NCI-H128 (cell line): ENCODE measurements around the gene ITIH3.

Source experiments
- DNase-seq: peaks from one replicate; lab custom pipeline; 2025; ENCODE audit not compliant: unreplicated experiment; lab: John Stamatoyannopoulos, UW

The ITIH3 gene

DNA sequence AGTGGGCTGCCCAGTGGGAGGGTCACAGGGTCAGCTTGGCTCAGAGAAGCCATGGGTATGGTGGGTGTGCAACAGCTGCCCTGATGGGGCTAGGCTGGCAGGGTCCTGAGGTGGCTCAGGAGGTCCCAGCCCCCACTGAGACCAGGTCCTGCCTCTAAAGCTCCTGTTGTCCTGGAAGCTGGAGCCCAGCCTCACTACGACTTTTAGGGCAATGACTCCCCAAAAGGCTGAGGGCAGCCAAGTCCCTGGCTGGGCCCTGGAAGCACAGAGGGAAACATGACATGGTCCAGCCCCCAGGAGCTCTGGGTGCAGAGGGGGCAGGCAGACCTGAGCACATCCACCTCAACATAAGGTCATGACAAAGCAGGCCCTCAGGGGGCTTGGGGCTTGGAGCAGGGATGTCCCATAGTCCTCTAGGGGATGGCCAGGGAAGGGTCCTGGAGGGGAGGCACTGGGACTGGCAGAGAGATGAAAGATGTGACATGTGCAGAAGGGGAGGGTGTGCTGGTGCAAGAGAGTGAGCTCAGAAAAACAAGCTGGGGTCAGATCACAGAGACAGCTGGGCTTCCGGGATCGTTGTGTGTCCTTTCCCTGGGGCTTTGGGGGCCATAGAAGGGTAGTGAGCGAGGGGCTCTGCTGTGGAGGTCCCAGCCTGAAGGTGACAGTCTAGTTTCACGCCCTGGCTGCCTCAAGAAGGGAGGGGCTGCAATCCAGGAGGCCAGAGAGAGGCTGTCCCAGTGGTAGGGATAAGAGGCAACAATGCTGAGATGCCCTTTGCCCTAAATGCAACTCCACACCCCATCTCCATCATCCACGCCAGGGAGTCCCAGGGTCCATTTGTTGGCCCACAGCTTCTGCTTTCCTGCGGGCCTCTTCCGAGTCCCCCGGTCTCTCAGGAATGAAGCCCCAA lies 639 bp upstream of the ITIH3 start:
- no peak for DNase-seq

DNA sequence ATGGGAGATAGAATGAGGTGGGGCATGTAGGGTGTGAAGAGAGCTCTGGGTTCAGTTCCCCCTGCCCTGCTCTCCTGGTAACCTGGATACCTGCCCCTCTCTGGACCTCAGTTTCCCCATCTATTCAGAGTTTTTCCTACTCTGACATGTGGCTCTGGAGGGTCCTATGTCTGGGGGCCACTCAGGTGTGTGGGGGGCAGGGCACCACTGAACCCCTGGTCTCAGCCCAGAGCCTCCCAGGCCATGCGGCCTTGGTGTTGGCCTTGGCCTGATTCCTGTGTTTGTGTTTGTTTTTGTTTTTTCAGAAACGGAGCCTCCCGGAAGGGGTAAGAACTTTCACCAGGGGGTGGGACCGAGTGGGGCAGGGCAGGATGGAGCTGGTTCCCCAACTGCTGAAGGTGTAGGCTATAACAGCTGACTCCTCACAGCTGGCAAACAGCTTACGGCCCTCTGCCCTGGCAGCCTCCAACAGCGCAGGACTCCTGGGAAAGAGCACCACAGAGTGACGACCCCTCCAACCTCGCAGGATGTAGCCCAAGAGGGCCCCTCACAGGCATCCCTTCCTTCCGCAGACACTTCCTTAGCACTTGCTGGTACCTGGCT lies 803 bp downstream of the ITIH3 start:
- DNase-seq: no peak

DNA sequence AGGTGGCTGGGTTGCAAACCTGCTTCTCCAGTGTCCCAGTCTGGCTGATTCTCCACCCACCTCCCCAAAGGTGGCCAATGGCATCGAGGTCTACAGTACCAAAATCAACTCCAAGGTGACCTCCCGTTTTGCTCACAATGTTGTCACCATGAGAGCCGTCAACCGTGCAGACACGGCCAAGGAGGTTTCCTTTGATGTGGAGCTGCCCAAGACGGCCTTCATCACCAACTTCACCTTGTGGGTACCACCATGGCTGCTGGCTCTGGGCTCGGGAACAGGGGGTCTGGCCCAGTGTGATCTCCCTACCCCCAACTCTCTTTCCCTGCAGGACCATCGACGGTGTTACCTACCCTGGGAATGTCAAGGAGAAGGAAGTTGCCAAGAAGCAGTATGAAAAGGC lies 1.8 kb downstream of the ITIH3 start:
- no peak for DNase-seq

DNA sequence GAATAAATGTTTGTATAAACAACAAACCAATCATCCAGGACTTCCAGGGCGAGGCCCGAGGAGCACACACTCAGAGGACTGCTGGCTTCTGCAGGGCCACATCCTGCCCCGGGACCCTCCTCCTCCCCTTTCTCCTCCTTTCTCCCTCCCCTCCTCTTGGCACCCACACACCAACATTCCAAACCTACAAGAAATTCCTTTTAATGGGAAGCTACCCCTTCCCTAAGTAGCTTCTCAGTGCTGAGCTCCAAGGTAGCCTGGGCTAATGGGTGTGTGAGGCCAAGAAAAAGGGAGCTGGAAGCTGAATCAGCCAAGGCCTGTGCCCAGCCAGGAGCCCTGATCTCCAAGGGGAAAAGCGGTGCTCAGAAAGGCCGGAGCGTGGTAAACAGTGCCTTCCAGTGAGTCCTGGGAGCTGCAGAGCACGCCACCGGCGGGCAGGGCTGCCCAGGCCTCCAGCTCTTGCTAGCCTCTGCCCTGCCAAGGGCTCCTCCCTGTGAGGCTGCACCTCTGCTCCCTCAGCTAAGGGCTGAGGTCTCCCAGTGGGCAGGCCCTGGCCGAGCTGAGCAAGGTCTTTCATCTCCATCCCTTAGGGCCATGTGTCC lies 3.9 kb downstream of the ITIH3 start:
- no peak for DNase-seq

DNA sequence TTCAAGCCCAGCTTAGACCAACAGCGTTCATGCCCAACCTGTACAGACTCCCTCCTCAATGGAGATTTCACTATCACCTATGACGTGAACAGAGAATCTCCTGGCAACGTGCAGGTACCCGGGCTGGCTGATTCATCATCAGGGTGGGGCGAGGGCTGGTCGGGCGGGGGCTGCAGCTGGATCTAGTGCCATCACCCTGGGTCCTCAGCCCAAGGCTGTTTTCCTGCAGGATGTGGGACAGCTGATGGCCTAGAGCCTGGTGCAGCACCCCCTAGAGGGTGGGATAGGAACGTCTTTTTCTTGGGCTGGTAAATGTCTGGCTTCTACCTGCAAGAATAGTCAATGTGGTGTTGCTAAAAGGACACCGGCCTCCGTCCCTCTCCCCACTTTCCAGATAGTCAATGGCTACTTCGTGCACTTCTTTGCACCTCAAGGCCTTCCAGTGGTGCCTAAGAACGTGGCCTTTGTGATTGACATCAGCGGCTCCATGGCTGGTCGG lies 4.4 kb downstream of the ITIH3 start:
- no peak for DNase-seq

DNA sequence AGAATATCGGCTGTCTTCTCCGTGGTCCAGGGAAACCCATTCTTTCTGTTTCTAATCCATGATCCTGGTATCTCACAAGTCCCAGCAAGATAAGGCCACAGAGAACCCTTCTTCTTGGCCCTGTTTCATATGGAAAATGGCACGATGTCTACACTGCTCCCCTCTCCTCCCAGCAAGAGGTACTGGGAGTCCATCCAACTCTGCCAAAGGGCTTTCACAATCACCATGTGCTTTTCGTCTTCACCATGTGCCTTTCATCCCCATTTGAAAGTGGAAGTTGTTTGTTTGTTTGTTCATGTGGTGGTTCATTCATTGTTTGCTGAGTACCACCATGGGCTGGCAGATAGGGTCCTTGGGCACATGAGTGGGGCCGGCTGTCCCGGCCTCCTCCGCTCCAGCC lies 5.5 kb downstream of the ITIH3 start:
- DNase-seq: no peak

DNA sequence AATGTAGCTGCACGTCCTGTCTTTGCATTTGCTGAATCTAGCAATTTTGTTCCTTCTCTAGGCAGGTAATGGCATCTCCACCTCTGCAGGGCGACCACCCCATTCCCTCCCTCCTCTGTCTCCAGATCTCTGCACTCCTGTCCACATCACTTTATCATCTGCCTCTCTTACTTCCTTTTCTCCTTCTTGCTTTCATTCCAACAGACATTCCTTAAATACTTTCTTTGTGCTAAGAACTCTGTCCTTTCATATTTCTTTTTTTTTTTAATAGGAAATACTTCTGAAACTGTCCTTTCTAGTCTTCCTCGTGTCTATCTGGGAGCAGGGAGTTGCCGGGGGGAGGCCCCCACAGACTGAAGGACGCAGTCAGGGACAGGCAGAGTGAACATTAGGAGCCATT lies 7.2 kb downstream of the ITIH3 start:
- DNase-seq: no peak

DNA sequence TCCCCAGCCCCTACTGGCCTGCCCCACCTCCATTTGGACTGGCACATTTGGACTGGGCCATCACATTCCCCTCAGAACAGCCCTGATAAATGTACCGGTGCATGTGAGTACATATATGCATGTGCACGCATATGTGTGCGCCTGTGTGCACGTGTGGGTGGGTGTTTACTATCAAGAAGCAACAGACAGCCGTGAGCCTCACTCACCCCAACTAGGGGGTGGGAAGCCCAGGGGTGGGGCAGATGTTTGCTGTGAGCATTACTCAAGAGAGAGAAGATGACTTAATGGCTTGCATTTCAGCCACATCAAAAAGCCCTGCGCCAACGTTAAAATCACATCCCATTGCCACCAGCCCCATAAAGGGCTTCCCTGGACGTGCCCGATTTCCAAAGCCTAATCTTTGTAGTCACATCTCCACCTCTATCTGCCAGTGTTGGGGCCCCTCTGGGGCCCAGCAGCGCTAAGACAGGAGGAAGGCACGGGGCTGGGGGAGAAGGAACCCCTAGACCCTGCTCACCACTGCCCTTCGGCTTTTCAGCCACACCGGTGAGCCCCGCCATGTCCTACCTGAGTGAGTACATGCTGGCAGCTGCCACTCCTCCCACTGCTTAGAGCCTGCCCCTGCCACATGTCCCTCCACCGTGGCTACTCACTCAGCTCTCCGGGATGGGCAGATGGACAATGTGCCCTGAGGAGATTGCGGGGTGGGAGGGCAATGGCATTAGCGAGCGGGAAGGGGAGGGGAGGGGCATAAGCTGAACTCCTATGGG lies 10.9 kb downstream of the ITIH3 start:
- no peak for DNase-seq

DNA sequence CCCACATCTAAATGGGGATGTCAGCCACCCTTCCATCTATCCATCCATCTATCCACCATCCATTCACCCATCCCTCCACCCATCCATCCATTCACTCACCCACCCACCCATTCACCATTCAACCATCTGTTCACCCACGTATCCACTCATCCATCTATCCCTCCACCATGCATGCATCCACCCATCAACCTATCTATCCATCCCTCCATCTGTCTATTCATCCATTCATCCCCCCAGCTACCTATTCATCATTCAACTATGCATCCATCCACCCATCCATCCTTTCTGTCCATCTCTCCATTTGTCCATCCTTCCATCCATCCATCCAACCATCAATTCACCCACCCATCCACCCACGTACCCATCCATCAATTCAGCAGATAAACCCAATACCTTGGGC lies 14.6 kb downstream of the ITIH3 start:
- no peak for DNase-seq

DNA sequence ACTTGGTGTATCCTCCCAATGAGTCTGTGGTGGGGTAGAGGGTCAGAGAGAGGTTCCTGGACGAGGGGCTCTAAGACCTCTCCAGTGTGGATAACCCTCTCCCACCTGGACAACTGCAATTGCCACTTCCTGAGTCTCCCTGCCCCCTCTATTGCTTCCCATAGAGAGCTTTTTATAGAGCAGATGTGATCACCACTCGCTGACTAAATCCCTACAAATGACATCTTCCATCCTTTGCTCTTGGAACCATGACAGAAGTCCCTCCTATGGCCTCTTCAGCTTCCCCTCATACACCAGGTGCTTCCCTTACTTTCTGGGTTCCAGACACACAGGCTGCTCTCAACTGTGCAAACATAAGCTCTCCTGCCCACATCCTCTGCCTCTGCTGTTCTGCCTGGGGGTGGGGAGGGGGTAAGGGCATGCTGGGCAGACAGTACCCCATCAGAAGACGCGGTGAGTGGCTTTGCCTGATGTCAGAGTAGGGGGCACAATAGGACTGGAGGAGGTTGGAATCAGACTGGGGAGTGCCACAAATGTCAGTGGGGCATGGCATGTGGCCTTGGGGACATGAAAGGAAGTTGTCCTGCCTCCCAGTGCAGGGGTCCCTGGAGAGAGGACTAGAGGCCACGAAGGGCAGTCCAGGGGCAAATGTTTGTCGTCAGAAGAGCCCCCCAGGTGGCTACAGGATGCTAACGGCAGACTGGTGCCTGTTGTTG lies 15.2 kb downstream of the ITIH3 start:
- DNase-seq: no peak

DNA sequence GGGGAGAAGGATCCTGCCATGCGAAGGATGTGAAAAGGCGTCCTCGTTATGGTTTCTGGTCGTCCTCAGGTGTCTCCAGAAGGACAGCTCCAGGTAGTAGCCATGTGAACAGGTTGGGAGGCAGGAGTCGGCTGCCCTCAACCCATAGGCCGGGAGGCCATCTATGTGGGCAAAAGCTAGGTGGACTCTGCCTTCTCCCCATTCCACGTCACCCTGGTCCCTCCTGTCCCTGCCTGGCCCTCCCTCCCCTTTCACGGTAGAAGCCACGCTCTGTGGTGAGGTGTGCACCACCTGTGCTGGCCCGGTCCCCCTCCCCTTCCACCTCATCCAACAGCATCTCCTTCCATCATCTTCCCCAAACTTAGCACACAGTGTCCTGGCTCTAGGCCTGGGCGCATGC lies 16.3 kb downstream of the ITIH3 start:
- no peak for DNase-seq

DNA sequence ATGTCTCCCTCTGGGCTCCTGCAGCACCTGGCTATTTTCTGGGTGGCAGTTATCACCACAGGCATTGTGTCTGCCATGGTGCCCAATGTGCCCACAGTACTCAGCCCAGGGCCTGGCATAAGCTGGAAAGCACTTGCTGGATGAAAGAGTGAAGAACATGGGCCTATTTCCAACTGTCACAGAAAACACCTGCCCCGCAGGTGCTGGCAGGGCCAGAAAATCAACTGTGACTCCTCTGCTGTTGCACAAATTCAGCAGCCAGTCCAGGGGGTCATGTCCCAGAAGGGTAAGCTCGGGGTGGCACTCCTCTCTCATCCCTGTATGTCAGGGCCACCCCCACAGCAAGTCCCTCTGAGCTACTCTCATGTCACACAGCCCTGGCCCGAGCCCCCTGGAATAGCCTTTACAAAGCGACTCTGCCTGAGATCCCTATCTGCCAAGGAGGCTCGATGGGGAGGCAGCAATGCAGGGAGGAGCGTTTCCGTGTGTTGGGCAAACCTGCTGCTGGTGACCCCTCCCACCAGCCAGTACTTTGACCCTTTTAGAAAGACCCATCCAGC lies 16.9 kb downstream of the ITIH3 start:
- no peak for DNase-seq

DNA sequence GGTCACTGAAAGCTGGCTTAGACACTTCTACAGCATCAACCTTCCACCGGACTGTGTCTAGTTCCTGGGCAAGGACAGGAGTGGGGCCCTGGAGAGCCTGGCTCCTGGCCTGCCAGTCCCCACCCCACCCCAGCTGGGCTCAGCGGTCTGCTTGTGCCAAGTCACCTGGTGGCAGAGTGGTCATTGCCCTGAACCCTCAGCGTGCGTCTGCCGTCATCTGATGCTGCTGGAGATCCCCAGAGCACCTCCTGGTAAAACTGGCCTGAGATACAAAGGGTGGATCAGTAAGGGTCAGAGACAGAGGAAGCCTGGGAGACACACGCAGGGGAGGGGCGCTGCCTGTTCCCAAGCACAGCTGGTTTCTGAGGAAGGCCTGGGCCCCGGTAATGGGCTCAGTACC lies 19.2 kb downstream of the ITIH3 start:
- no peak for DNase-seq

DNA sequence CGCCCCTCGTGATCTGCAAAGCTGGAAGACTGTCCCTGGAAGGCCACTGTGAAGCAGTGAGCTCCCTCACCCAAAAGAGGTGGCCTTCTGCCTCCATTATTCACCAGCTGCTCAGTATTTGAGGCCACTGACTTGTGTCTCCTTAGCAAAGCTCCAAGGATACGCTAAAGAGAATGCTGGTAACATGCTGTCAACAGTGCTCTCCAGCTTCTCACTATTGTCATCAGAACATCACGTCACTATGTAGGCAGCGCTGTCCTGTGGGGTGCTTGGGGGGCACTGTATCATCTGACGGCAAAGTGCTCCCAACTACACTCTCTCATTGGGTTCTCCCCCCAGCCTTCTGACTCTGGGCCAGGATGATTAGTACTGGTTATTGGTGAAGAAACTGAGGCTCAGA lies 21.6 kb downstream of the ITIH3 start:
- DNase-seq: no peak

DNA sequence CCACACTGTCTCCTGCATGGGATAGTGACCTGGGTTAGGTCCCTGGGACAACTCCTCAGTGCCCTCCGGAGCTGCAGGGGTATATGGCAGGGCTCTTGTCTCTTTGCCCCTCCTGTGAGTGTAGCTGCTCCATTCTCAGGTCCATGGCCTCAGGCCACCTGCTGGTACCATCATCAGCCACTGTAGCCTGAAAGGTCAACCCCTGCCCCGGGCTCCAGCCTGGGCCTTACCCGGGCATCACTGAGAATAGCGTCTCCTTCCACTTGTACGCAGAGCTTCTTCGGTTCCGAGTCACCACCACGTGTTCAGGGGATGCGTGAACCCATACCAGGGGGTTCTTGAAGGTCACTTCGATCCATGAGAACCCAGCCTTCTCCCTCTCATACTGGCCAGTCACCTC lies 22.1 kb downstream of the ITIH3 start:
- DNase-seq: no peak

DNA sequence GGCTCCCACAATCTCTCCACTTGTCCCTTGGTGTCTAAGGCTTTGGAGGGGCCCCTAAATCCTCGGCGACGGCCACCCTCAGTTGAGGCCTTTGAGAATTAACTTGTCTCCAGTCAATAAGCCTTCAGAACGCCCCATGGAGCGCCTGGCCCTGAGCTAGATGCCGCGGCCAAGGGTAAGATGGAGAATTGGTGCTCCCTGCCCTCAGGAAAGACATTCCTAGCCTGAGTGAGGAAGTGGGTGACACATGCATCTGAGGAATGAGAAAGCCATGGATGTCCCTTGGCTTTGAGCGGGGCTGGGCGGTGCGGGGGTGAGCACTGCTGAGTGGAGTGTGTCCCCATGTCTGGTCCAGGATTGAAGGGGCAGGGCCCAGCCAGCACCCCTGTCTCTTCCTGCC lies 22.6 kb downstream of the ITIH3 start:
- DNase-seq: no peak

DNA sequence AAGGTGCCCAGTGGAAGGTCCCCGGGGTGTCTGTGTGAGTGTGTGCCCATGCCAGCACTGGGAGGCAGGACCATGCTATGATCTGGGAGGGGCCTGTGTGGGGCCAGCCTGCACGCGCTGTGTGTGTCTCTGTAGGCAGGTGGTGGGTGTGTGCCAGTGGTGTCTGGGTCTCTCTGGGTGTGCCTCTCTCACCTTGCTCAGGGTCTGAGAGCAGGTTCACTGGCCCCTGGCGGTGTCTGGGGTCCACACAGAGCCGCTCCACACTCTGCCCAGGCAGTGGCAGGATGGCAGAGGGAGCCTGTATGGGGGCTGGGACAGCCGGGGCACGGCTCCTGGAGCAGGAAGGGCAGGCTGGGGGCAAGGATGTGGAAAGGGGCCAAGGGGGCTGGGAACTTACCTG lies 23.3 kb downstream of the ITIH3 start:
- no peak for DNase-seq

DNA sequence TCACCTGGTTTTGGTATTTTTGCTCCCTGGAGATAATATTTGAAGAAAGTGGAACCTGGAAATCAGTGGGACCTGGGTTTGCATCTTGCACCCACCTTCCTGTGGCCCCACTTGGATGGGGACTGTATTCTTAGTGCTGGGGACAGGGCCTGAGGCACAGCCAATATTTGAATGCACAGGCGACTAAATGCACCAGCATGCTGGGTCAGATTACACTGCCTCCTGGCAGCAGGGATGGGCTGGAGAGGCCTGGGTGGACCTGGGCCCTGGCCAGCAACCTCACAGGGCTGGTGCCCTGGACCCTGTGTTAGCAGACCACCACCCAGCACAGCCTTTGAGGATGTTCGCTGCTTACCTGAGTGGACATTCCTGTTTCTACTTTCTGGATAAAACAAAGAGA lies 25.3 kb downstream of the ITIH3 start:
- DNase-seq: no peak

DNA sequence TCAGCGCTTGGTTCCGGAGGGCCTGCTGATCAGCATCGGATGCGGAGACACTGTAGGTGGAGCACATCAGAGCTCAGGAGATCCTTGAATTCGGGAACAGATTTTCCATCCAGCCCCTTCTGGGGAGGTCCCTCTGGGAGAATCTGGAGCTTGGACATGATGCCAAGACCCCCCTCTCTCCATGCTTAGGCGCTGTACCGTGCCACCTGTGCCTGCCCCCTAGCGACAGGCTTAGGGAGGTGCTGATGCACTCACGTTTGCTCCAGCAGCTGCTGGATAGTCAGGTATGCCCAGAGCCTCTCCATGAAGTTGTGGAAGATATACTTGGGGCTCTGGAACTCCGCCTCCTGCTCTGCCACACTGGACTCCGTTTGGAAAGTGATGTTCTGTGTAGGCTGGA lies 26.1 kb downstream of the ITIH3 start:
- no peak for DNase-seq

DNA sequence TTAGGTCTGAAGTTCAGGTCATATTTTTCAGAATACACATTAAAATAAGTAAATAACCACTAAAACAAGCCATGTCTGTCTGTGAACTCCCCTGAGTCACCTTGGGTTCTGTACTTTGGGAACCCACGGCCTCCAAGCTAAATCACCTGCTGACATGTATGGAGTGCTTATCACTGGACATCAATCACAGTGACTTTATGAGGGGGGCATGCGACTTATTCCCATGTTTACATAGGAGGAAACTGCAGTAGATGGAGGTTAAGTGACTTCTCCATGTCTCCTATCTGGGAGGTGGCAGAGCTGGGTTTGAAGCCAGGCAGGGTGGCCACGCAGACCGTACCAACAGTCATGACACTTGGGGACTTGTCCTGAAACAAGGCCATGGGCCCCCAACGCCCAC lies 27.8 kb downstream of the ITIH3 start:
- DNase-seq: no peak

DNA sequence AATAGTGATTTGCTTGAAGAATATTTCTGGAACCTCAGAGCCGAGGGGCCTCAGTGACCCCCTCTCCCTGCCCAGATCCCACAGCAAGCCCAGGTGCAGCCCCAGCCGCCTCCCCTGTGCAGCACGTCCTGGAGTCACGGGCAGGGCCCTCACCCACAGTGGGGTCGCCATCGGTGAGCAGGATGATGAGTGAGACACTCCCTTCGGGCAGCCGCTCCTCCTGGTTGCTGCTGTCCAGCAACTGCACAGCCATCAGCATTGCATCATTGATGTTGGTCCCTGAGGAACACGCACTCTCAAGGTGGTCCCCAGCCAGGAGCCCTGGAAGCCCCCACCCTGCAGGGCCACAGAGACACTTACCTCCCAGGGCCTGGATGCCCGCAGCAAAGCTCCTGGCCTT lies 29.4 kb downstream of the ITIH3 start:
- DNase-seq: no peak
